HepG2 (cell line): ENCODE results near the gene SCAF8.

Experiments used
- JUNB ChIP-seq: sonication (generic); formaldehyde crosslinking; IDR thresholded peaks from 2 replicates; pipeline ENCODE4 v1.8.0; 2022; ENCODE audit warnings: missing genetic modification reagents, mild to moderate bottlenecking, borderline replicate concordance
- NONO ChIP-seq, 2 experiments: fragments of 450-650 bp in 1 of 2; sonication (generic) in 1 of 2; formaldehyde crosslinking in 1 of 2; IDR thresholded peaks in 1 of 2; conservative IDR thresholded peaks in 1 of 2; 2 replicates each; pipeline versions ENCODE4 v1.6.1 to v1.8.0; 2017 to 2022; ENCODE audit warnings: mild to moderate bottlenecking in 1 of 2, missing genetic modification reagents in 1 of 2, moderate library complexity in 1 of 2

GRCh38 chr6:154745243-154745642, 12.0 kb downstream of the SCAF8 start:
- no peak for TF ChIP-seq JUNB (CRISPR knock-in tag)
- no peak for TF ChIP-seq NONO (IDR thresholded peaks at IDR 0.05)
- no peak for TF ChIP-seq NONO (CRISPR knock-in tag; conservative IDR thresholded peaks at IDR 0.05)
